Neutrophil (primary cell): ENCODE measurements around the gene AIPL1.

Experiments used
- H3K27ac ChIP-seq: fragments of 200-600 bp; sonication (generic); 2 replicates; pipeline ENCODE4 v1.5.1; 2016; ENCODE audit warnings: mild to moderate bottlenecking, moderate library complexity
- H3K27me3 ChIP-seq: fragments of 200-600 bp; sonication (generic); 2 replicates; pipeline ENCODE4 v1.6.0; 2016; ENCODE audit warnings: mild to moderate bottlenecking
- H3K36me3 ChIP-seq: fragments of 200-600 bp; sonication (generic); 2 replicates; pipeline ENCODE4 v1.5.1; 2017
- H3K4me1 ChIP-seq, 2 experiments: fragments of 200-600 bp in 1 of 2; sonication (generic) in 1 of 2; 1 replicate in 1 of 2; 2 replicates in 1 of 2; pipeline versions ENCODE4 v1.5.1 to v1.6.1; 2013 to 2016; ENCODE audit warnings: low read depth in 1 of 2, low read length in 1 of 2, mild to moderate bottlenecking in 1 of 2, moderate library complexity in 1 of 2; ENCODE audit not compliant: control insufficient read depth in 1 of 2, insufficient read depth in 1 of 2
- H3K4me3 ChIP-seq, 2 experiments: fragments of 200-600 bp in 1 of 2; sonication (generic) in 1 of 2; 1 replicate in 1 of 2; 2 replicates in 1 of 2; pipeline ENCODE4 v1.5.1; 2013 to 2016; ENCODE audit warnings: low read depth in 1 of 2, low read length in 1 of 2, mild to moderate bottlenecking in 1 of 2, moderate library complexity in 1 of 2
- H3K9me3 ChIP-seq: fragments of 200-600 bp; sonication (generic); 2 replicates; pipeline ENCODE4 v1.5.1; 2016
- CTCF ChIP-seq: fragments of 200-600 bp; sonication (generic); IDR thresholded peaks from 2 replicates; pipeline ENCODE4 v1.5.1; 2016; ENCODE audit warnings: antibody characterized with exemption

AIPL1 gene

GRCh38 chr17:6377906-6378305 is 57.0 kb downstream of the AIPL1 start:
- TF ChIP-seq CTCF, result no peak
- Histone ChIP-seq H3K4me1 (no peaks in the 10 kb centered on the region), H3K27ac (no peak overlapping the region), H3K36me3 (no peaks in the 10 kb centered on the region), H3K27me3 (peaks cover 42% of the 10 kb centered on the region), H3K9me3 (no peaks in the 10 kb centered on the region), H3K4me3 (no peak overlapping the region)

GRCh38 chr17:6376931-6377361 is 58.0 kb downstream of the AIPL1 start:
- H3K27me3 ChIP-seq, result peaks cover 42% of the 10 kb centered on the region
- no peaks in the 10 kb centered on the region for H3K36me3 ChIP-seq
- no peaks in the 10 kb centered on the region for H3K9me3 ChIP-seq
- no peak for TF ChIP-seq CTCF
- H3K27ac ChIP-seq, result no peak overlapping the region
- no peaks in the 10 kb centered on the region for H3K4me1 ChIP-seq
- no peak overlapping the region for H3K4me3 ChIP-seq

- TF ChIP-seq CTCF, result no peak
- Histone ChIP-seq H3K4me1 (no peaks in the 10 kb centered on the region), H3K36me3 (no peaks in the 10 kb centered on the region), H3K4me3 (no peak overlapping the region), H3K9me3 (no peaks in the 10 kb centered on the region), H3K27me3 (peaks cover 44% of the 10 kb centered on the region), H3K27ac (no peak overlapping the region)
These were observed 60.1 kb downstream of the AIPL1 start for GRCh38 chr17:6374761-6375312.

GRCh38 chr17:6374271-6374691 is 60.6 kb downstream of the AIPL1 start:
- no peaks in the 10 kb centered on the region for H3K36me3 ChIP-seq
- no peaks in the 10 kb centered on the region for H3K9me3 ChIP-seq
- no peak overlapping the region for H3K27ac ChIP-seq
- H3K4me3 ChIP-seq, result no peak overlapping the region
- TF ChIP-seq CTCF, result no peak
- H3K4me1 ChIP-seq, result no peaks in the 10 kb centered on the region
- H3K27me3 ChIP-seq, result peaks cover 44% of the 10 kb centered on the region
